H9 (cell line): ENCODE data around the gene ARID1B. TPM values are rescaled to one million over a fixed set of nuclear protein-coding genes. Genes with fewer than 3 reads are reported as not detected.

Experiments
- DNase-seq: peaks from one replicate; pipeline ENCODE4 v3.0.0-alpha.2; 2017
- H2AFZ ChIP-seq: one replicate; pipeline ENCODE4 v1.6.1; 2013; ENCODE audit warnings: mild to moderate bottlenecking, low read length, control low read depth, moderate library complexity
- H2AK5ac ChIP-seq: 2 replicates; pipeline ENCODE4 v1.6.1; 2013; ENCODE audit warnings: low read length, control low read depth, mixed read lengths; ENCODE audit not compliant: insufficient read length
- H2BK120ac ChIP-seq: one replicate; pipeline ENCODE4 v1.6.1; 2013; ENCODE audit warnings: low read depth, mild to moderate bottlenecking, low read length, control low read depth, inconsistent platforms; ENCODE audit not compliant: poor library complexity, severe bottlenecking
- H2BK12ac ChIP-seq: 2 replicates; pipeline ENCODE4 v1.6.1; 2013; ENCODE audit warnings: low read length, control low read depth, mixed read lengths, low read depth; ENCODE audit not compliant: insufficient read length
- H2BK15ac ChIP-seq: 2 replicates; pipeline ENCODE4 v1.6.1; 2013; ENCODE audit warnings: low read depth, low read length, control low read depth
- H2BK20ac ChIP-seq: one replicate; pipeline ENCODE4 v1.6.1; 2013; ENCODE audit warnings: low read depth, mild to moderate bottlenecking, low read length, control low read depth, inconsistent platforms; ENCODE audit not compliant: poor library complexity, severe bottlenecking
- H2BK5ac ChIP-seq: 2 replicates; pipeline ENCODE4 v1.6.1; 2013; ENCODE audit warnings: low read length, control low read depth, mixed read lengths; ENCODE audit not compliant: insufficient read length
- H3K14ac ChIP-seq: 2 replicates; pipeline ENCODE4 v1.6.1; 2013; ENCODE audit warnings: low read length, control low read depth; ENCODE audit not compliant: insufficient read depth
- H3K18ac ChIP-seq: 2 replicates; pipeline ENCODE4 v1.6.1; 2013; ENCODE audit warnings: low read depth, mild to moderate bottlenecking, mixed read lengths, low read length, control low read depth; ENCODE audit not compliant: insufficient read length
- H3K23ac ChIP-seq: 2 replicates; pipeline ENCODE4 v1.6.1; 2013; ENCODE audit warnings: low read length, control low read depth, mixed read lengths, low read depth; ENCODE audit not compliant: insufficient read length
- H3K23me2 ChIP-seq: 2 replicates; pipeline ENCODE4 v1.6.1; 2013; ENCODE audit warnings: low read depth, mild to moderate bottlenecking, mixed read lengths, low read length, control low read depth; ENCODE audit not compliant: insufficient read length, poor library complexity, severe bottlenecking
- H3K27ac ChIP-seq: 2 replicates; pipeline ENCODE4 v1.5.1; 2013; ENCODE audit warnings: low read length, control low read depth, mixed read lengths, low read depth; ENCODE audit not compliant: insufficient read length
- H3K27me3 ChIP-seq: 2 replicates; pipeline ENCODE4 v1.6.1; 2013; ENCODE audit warnings: low read length, control low read depth, inconsistent platforms; ENCODE audit not compliant: insufficient read depth
- H3K4ac ChIP-seq: 2 replicates; pipeline ENCODE4 v1.6.1; 2013; ENCODE audit warnings: low read depth, mild to moderate bottlenecking, control low read depth, inconsistent platforms, low read length, moderate library complexity
- H3K4me1 ChIP-seq: 2 replicates; pipeline ENCODE4 v1.6.1; 2013; ENCODE audit warnings: low read length, control low read depth, inconsistent platforms; ENCODE audit not compliant: insufficient read depth
- H3K4me2 ChIP-seq: 2 replicates; pipeline ENCODE4 v1.6.1; 2013; ENCODE audit warnings: low read length, control low read depth, mixed read lengths; ENCODE audit not compliant: insufficient read length, insufficient read depth
- H3K56ac ChIP-seq: 2 replicates; pipeline ENCODE4 v1.6.1; 2013; ENCODE audit warnings: low read depth, mild to moderate bottlenecking, mixed read lengths, low read length, control low read depth; ENCODE audit not compliant: insufficient read length
- H3K79me1 ChIP-seq: 2 replicates; pipeline ENCODE4 v1.6.1; 2013; ENCODE audit warnings: low read depth, mild to moderate bottlenecking, moderate library complexity, low read length, control low read depth, inconsistent platforms; ENCODE audit not compliant: insufficient read depth, poor library complexity, severe bottlenecking
- H3K79me2 ChIP-seq: 2 replicates; pipeline ENCODE4 v1.6.1; 2013; ENCODE audit warnings: low read length, control low read depth, inconsistent platforms; ENCODE audit not compliant: insufficient read depth
- H3K9ac ChIP-seq: 2 replicates; pipeline ENCODE4 v1.6.1; 2013; ENCODE audit warnings: low read length, control low read depth, mixed read lengths; ENCODE audit not compliant: insufficient read length; ENCODE audit errors: extremely low read depth
- H3K9me3 ChIP-seq: one replicate; pipeline ENCODE4 v1.6.1; 2013; ENCODE audit warnings: low read depth, low read length, inconsistent platforms; ENCODE audit not compliant: control insufficient read depth
- H3T11ph ChIP-seq: one replicate; pipeline ENCODE4 v1.6.1; 2013; ENCODE audit warnings: mild to moderate bottlenecking, low read length, control low read depth, inconsistent platforms
- H4K20me1 ChIP-seq: one replicate; pipeline ENCODE4 v1.6.1; 2013; ENCODE audit not compliant: control insufficient read depth, insufficient read length, insufficient read depth
- H4K5ac ChIP-seq: 2 replicates; pipeline ENCODE4 v1.6.1; 2013; ENCODE audit warnings: low read depth, mild to moderate bottlenecking, mixed read lengths, low read length, control low read depth; ENCODE audit not compliant: insufficient read length
- H4K8ac ChIP-seq: replicated peaks from 2 replicates; pipeline ENCODE4 v1.6.1; 2013; ENCODE audit warnings: low read length, control low read depth, mixed read lengths, low read depth; ENCODE audit not compliant: insufficient read length
- H4K91ac ChIP-seq: 2 replicates; pipeline ENCODE4 v1.6.1; 2013; ENCODE audit warnings: low read depth, mild to moderate bottlenecking, moderate library complexity, mixed read lengths, low read length, control low read depth; ENCODE audit not compliant: insufficient read length
- H3K27ac Mint-ChIP-seq, 3 experiments: 2 replicates in 2 of 3; 3 replicates in 1 of 3; pipeline ENCODE4 v1.8.0; 2020 to 2021; ENCODE audit warnings: mixed read lengths in 3 of 3, mild to moderate bottlenecking in 1 of 3, moderate library complexity in 1 of 3
- H3K27me3 Mint-ChIP-seq: 2 replicates; pipeline ENCODE4 v1.8.0; 2021; ENCODE audit warnings: low read depth, mild to moderate bottlenecking, moderate library complexity, mixed read lengths
- H3K36me3 Mint-ChIP-seq, 3 experiments: 2 replicates in 2 of 3; 3 replicates in 1 of 3; pipeline ENCODE4 v1.8.0; 2020 to 2021; ENCODE audit warnings: low read depth in 3 of 3, mixed read lengths in 3 of 3; ENCODE audit not compliant: insufficient read depth in 1 of 3
- H3K4me1 Mint-ChIP-seq, 2 experiments: 2 replicates each; pipeline ENCODE4 v1.8.0; 2020; ENCODE audit warnings: mixed read lengths in 2 of 2
- H3K4me3 Mint-ChIP-seq, 2 experiments: 2 replicates in 1 of 2; 3 replicates in 1 of 2; pipeline ENCODE4 v1.8.0; 2020 to 2021; ENCODE audit warnings: mild to moderate bottlenecking in 2 of 2, mixed read lengths in 2 of 2, moderate library complexity in 1 of 2
- H3K9me3 Mint-ChIP-seq, 2 experiments: 2 replicates in 1 of 2; 3 replicates in 1 of 2; pipeline ENCODE4 v1.8.0; 2020; ENCODE audit warnings: mild to moderate bottlenecking in 2 of 2, mixed read lengths in 2 of 2, moderate library complexity in 1 of 2
- WGBS: extraction: QIAGEN DNeasy Blood & Tissue Kit; methylation state at CpG from one replicate; pipeline ENCODE4 v1.1.7; 2013; ENCODE audit warnings: missing lambda C conversion rate, low lambda C conversion rate, mixed read lengths; ENCODE audit not compliant: insufficient read length; ENCODE audit errors: extremely low coverage; 5-methylcytosine and 5-hydroxymethylcytosine counted together
- total RNA-seq: library from RNA; stranded (reverse); gene quantifications from 2 replicates; pipeline ENCODE4 v1.2.1, GENCODE V29; 2021
- TF ChIP-seq, protein P1 (sequence below): fragments of 200-600 bp; sonication (generic); conservative IDR thresholded peaks from 3 replicates; pipeline ENCODE4 v1.8.0; 2021; ENCODE audit warnings: antibody characterized with exemption, mild to moderate bottlenecking

Gene ARID1B
- total RNA-seq, 1 experiment from 2014 or later = 88.2 TPM

DNA sequence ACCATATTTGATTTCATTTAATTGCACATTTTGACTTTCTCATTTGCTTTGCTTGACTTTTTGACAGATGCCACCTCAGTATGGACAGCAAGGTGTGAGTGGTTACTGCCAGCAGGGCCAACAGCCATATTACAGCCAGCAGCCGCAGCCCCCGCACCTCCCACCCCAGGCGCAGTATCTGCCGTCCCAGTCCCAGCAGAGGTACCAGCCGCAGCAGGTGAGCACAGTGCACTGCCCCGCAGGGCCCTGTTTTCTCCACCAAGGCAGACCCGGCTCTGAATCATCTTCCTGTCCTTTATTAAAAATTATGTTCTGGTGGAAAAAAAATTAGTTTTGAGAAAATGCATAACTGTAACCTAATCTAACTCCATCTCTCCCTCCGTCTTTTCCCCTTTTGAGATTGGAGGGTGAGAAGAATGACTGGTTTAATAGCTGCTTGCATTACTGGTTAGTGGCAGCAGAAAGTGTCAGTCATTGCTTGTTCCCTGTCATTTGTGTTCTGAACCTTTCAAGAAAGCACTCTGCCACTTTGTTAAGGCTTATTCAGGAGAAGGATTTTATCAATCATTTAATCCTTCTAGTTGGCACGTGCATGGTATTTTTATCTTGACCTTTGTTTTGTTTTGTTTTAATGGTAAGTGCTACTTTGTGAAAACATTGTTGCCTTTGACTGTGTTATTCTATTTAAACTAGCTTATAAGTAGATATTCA lies 124.3 kb downstream of the ARID1B start:
- Histone ChIP-seq H4K91ac (no peak overlapping the region), H3K79me1 (peaks cover 2% of the 10 kb centered on the region), H3T11ph (no peak overlapping the region), H3K79me2 (no peaks in the 10 kb centered on the region; the same call in none of the 2 replicates), H4K20me1 (no peaks in the 10 kb centered on the region), H3K4me2 (no peak overlapping the region), H2BK5ac (no peak overlapping the region), H4K8ac (no peak overlapping the region), H3K14ac (no peak overlapping the region), H3K18ac (no peak overlapping the region), H2BK120ac (no peak overlapping the region), H2BK20ac (no peak overlapping the region), H3K9me3 (no peaks in the 10 kb centered on the region), H3K9ac (no peak overlapping the region), H3K27ac (no peak overlapping the region), H3K27me3 (no peaks in the 10 kb centered on the region), H2AFZ (no peak overlapping the region), H3K23ac (no peak overlapping the region), H3K23me2 (no peaks in the 10 kb centered on the region), H2AK5ac (no peak overlapping the region), H3K4ac (no peak overlapping the region), H2BK12ac (no peak overlapping the region), H2BK15ac (no peak overlapping the region), H3K56ac (no peak overlapping the region), H3K4me1 (no peaks in the 10 kb centered on the region; the same call in 1 of the 2 replicates), H4K5ac (no peak overlapping the region)
- peaks cover 22 to 33% of the 10 kb centered on the region in 2 experiments for H3K4me1 Mint-ChIP-seq
- no peaks in the 10 kb centered on the region; a peak in 1 of 5 replicates for H3K9me3 Mint-ChIP-seq
- no peak for DNase-seq
- WGBS = no CpG with 5 or more reads among the region's 9 CpGs
- peaks cover 0 to 6% (median 0%) of the 10 kb centered on the region in 3 experiments; a peak in 1 of 7 replicates for H3K36me3 Mint-ChIP-seq
- no peak overlapping the region; a peak in 1 of 7 replicates for H3K27ac Mint-ChIP-seq
- no peaks in the 10 kb centered on the region; the same call in 1 of the 2 replicates for H3K27me3 Mint-ChIP-seq
- TF ChIP-seq, protein P1, sequence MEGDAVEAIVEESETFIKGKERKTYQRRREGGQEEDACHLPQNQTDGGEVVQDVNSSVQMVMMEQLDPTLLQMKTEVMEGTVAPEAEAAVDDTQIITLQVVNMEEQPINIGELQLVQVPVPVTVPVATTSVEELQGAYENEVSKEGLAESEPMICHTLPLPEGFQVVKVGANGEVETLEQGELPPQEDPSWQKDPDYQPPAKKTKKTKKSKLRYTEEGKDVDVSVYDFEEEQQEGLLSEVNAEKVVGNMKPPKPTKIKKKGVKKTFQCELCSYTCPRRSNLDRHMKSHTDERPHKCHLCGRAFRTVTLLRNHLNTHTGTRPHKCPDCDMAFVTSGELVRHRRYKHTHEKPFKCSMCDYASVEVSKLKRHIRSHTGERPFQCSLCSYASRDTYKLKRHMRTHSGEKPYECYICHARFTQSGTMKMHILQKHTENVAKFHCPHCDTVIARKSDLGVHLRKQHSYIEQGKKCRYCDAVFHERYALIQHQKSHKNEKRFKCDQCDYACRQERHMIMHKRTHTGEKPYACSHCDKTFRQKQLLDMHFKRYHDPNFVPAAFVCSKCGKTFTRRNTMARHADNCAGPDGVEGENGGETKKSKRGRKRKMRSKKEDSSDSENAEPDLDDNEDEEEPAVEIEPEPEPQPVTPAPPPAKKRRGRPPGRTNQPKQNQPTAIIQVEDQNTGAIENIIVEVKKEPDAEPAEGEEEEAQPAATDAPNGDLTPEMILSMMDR = no peak
- no peak overlapping the region for H3K4me3 Mint-ChIP-seq
